GM20000 (cell line): Measurements from ENCODE around the gene HRAS.
A peak's percentile ranks its signal among the peaks of the same experiment; 100 is the strongest.

ENCODE experiments used
- DNase-seq: peaks from one replicate; pipeline ENCODE4 v3.0.0; 2012; ENCODE audit warnings: low spot score
- TF ChIP-seq, protein P1 (sequence below): IDR thresholded peaks from 2 replicates; pipeline ENCODE4 v1.5.1; 2012; ENCODE audit warnings: mild to moderate bottlenecking, control low read depth; ENCODE audit errors: extremely low read depth, missing control alignments

HRAS gene

DNA sequence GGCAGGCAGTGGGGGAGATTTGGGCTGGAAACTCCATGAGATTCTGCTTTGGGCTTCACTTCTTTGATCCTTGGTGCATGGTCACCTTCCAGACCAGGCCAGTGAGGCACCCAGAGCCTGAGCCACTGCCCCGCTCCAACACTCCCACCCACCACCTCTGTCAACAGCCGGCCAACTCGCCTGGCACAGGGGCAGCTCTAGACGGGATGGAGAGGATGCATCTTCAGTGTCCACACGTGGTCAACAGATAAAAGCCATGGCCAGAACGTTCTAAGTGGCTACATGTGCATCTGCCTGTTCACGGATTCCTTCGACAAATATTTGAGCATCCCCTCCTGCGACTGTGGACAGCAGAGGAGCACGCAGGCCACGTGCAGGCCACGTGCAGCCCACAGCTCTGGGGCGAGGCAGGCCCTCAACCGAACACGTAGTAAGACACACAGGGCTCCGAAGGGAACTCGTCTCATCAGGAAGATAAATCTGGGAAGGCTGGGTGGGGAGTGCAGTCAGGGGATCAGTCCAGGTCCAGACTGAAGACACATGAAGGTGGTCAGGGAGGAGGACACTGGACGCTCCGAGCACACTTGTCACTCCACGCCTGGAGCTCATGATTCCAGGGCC is 3.2 kb upstream of the HRAS start:
- DNase-seq: no peak
- TF ChIP-seq, protein P1, sequence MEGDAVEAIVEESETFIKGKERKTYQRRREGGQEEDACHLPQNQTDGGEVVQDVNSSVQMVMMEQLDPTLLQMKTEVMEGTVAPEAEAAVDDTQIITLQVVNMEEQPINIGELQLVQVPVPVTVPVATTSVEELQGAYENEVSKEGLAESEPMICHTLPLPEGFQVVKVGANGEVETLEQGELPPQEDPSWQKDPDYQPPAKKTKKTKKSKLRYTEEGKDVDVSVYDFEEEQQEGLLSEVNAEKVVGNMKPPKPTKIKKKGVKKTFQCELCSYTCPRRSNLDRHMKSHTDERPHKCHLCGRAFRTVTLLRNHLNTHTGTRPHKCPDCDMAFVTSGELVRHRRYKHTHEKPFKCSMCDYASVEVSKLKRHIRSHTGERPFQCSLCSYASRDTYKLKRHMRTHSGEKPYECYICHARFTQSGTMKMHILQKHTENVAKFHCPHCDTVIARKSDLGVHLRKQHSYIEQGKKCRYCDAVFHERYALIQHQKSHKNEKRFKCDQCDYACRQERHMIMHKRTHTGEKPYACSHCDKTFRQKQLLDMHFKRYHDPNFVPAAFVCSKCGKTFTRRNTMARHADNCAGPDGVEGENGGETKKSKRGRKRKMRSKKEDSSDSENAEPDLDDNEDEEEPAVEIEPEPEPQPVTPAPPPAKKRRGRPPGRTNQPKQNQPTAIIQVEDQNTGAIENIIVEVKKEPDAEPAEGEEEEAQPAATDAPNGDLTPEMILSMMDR: no peak

DNA sequence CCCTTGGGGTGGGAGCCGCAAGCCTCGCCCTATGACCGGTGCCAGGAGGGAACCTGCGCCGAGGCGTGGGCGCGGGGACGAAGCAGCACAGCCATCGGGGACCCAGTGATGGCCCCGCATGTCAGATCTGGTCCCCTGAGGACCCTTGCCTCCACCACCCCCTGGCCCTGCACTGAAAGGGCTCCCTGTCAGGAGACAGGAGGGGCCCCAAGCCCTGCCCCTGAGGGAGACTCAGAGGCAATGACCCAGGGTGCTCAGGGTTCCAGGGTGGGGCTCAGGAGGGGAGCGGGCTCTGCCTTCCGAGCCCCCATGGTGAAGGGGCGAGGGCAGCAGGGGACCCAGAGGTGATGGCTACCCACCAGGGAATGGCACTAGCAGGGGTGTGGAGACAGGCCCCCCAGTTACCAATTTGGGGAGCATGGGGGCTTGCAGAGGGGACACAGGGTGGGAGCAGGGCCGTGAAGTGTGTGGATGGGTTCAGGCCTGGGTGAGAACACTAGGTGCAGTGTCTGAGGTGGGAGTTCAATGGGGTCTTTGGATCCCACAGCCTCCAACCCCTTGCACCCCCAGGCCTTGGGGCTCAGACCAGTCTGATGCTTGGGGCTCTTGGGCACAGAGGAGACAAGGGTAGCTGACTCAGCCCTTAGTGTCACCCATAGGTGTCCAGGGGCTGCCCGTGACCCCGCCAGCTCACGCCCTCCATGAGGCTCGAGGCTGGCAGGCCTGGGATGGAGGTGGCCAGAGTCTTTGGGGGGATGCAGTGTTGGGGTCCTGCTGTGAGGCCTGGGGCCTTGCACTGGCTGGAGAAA is 2.5 kb upstream of the HRAS start:
- TF ChIP-seq, protein P1: no peak
- DNase-seq: no peak

DNA sequence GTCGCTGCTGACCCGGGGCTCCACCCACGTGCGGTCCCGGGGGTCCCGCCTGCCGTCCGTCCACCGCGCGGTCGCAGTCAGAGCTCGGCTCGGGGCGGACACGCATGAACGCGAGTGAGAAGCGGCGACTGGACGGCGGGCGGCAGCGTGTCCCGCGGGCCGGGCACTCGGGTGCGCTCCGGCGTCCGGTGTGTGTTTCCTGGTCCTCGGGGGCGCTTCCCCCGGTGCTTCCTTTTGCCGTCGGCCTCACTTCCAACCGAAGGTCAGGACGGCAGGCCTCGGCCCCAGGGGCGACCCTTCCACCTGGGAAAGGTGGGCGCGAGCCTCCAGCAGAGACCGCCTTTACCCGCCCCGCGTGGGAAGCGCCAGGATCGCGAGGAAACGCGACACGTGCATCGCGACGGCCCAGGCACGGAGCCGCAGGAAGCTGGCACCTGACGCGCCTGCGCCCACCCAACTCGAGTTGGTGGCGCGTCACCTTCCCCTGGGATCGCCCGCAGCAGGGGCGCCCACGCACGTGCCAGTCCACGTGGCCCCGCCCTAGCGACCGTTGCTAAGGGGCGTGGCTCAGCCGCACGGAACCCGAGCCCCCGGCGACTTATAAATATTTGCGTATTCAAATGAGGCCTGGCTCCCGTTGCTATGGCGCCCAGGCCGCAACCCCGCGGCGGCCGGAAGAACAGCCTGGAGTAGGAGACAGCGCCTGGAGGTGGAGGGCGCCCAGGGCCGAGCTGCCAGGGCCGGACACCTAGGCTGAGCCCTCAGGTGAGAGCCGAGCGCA is 1.7 kb upstream of the HRAS start, which contains the start of gene LRRC56:
LRRC56 (plus strand) TSS at position 687 of the 781 bp plus-strand sequence. CDS start 3,158 bp downstream, outside the sequence.
- TF ChIP-seq, protein P1: no peak
- peak; percentile 98 for DNase-seq

DNA sequence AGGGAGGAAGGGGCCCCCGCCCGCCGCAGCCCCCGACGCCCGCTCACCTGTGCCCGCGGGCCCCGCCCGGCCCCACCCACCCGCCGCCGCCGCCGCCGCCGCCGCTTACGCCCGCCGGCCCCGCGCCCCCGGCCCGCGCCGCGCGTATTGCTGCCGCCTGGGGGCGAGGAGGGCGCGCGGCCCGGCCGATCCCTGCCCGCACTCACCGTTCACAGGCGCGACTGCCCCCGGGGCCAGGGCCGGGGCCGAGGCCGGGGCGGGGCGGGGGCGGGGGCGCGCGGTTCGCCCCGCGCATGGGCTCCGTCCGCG is 212 bp downstream of the HRAS start:
- DNase-seq: no peak
- TF ChIP-seq, protein P1: peak; percentile 2

DNA sequence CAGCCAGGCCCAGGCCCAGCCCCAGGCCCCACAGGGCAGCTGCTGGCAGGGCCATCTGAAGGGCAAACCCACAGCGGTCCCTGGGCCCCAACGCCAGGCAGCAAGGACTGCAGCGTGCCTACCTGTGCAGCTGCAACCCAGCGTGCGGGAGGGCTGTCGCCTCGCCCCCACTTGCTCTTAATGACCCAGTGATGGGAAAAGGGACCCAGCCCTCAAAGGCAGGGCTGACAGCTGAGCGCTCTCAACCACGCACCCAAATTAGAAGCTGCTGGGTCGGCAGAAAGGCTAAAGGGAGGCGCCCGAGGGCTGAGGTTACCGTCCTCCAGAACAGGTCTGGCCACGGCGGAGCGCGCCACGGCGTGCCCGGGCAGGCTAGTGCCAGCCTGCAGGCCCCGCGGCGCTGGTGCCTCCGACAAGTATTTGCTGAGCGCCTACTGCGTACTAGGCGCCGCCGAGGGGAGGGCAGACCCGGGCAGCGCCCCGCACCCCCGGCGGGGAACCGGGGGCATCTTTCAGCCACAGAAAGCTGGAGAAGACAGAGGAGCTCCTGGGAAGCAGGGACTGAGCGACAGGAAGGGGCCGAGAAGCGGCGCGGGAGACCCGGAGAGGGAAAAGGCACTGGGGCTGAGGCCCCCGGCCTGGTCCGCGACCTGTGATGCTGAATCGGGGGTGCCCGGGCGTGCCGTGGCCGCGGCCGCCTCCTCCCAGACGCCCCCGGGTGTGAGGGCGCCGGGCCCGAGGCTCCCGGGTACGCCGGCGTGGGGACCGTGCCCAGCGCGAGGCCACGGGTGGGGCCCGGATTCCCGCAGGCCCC is 773 bp downstream of the HRAS start:
- TF ChIP-seq, protein P1: no peak
- DNase-seq: peak; percentile 64

DNA sequence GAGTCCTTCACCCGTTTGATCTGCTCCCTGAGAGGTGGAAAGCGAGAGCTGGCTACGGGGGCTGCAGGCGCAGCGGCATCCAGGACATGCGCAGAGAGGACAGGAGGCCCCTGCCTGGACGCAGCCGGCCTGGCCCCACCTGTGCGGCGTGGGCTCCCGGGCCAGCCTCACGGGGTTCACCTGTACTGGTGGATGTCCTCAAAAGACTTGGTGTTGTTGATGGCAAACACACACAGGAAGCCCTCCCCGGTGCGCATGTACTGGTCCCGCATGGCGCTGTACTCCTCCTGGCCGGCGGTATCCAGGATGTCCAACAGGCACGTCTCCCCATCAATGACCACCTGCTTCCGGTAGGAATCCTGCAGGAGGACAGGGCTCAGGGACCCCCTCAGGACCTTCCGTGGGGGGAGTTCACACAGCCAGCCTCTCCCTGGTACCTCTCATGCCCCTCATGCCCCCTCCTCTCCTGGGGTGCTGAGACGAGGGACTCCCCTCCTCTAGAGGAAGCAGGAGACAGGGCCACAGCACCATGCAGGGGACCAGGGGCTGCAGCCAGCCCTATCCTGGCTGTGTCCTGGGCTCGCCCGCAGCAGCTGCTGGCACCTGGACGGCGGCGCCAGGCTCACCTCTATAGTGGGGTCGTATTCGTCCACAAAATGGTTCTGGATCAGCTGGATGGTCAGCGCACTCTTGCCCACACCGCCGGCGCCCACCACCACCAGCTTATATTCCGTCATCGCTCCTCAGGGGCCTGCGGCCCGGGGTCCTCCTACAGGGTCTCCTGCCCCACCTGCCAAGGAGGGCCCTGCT is 1.6 kb downstream of the HRAS start:
- no peak for DNase-seq
- TF ChIP-seq, protein P1: no peak
